ENCODE data around the gene UBE2D2.

UBE2D2 gene

DNA sequence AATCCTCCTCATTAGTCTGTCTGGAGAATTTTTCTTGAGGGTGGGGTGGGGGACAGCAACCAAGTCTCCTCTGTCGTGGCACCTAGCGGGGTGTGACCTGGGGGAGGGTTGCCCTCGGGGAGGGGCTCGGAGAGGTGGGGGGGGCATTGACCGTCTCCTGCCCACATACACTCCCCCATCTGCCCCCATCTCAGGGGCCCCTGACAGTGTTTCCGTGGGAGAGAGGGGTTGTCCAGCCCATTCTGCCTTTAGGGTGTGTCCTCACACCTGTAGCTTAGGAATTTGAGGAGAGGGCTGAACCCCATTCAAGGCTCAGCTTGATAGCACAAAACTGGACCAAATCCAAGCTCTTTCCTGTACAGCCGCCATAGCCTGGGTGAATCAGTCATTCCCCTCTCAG, 81.1 kb downstream of the UBE2D2 start:
- peak overlapping the region; percentile 87 to 98 (median 95) for H3K27ac Mint-ChIP-seq
- H3K4me3 Mint-ChIP-seq: no peak overlapping the region
- no peaks in the 10 kb centered on the region for H3K36me3 Mint-ChIP-seq (ENCODE audit: low read depth)
- peaks cover 21% of the 10 kb centered on the region for H3K27me3 Mint-ChIP-seq (ENCODE audit: low read depth)
- TF ChIP-seq, protein P1, sequence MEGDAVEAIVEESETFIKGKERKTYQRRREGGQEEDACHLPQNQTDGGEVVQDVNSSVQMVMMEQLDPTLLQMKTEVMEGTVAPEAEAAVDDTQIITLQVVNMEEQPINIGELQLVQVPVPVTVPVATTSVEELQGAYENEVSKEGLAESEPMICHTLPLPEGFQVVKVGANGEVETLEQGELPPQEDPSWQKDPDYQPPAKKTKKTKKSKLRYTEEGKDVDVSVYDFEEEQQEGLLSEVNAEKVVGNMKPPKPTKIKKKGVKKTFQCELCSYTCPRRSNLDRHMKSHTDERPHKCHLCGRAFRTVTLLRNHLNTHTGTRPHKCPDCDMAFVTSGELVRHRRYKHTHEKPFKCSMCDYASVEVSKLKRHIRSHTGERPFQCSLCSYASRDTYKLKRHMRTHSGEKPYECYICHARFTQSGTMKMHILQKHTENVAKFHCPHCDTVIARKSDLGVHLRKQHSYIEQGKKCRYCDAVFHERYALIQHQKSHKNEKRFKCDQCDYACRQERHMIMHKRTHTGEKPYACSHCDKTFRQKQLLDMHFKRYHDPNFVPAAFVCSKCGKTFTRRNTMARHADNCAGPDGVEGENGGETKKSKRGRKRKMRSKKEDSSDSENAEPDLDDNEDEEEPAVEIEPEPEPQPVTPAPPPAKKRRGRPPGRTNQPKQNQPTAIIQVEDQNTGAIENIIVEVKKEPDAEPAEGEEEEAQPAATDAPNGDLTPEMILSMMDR (IDR thresholded peaks at IDR 0.05; ENCODE audit: unreplicated experiment in 3 of 3): no peak
- H3K4me1 Mint-ChIP-seq: peaks cover 82% of the 10 kb centered on the region
- H3K9me3 Mint-ChIP-seq: no peaks in the 10 kb centered on the region

DNA sequence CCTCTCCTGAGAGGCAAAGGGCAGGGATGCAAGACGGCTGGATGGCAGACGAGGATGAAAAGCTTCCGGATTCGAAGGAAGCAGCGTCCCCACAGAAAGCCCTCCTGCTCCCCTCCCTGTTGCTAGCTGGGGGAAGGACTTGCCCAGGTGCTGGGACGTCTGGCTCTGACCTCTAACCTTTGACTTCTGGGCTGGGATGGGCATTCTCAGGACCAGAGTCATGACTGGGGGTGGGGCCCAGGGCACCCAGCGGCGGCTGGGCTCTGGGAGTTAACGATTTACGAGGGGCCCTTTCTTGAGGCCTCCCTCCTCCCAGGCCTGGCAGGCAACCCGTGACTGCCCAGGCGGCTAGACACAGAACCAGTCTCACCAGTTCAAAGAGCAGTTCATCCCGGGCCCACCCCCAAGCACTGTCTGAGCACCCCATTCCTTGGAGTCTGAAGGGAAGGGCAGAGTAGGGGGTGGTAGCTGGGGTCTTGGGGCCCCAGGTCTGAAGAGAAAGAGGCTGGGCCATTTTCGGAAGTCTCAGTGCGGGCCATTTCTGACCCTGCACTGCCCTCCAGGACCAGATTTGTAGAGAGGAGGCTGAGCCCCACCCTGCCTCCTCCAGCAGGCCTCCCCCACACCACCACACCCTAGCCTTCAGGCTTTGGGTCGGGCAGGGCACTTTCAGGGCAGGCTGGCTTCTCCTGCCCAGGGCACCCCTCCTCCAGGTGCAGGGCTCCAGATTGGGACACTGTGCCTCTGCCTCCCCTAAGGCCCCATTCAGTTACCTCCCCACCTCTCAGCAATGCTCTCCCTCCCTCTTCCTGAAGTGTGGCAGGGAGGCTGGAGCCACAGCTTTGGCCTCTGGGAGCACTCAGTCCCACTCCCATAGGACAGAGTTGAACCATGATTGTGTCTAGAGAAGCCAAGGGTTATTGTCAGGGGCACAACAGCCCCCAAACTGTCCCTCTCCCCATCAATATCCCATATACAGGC, 82.0 kb downstream of the UBE2D2 start:
- Mint-ChIP-seq H3K9me3 (no peaks in the 10 kb centered on the region), H3K27ac (peak overlapping the region; percentile 87 to 98 (median 95)), H3K4me1 (peaks cover 81% of the 10 kb centered on the region), H3K27me3 (ENCODE audit: low read depth) (peaks cover 25% of the 10 kb centered on the region), H3K36me3 (ENCODE audit: low read depth) (no peaks in the 10 kb centered on the region), H3K4me3 (peak overlapping the region in 2 of 3 experiments; percentile 53 to 64)
- TF ChIP-seq, protein P1 (IDR thresholded peaks at IDR 0.05; ENCODE audit: unreplicated experiment in 3 of 3): no peak

DNA sequence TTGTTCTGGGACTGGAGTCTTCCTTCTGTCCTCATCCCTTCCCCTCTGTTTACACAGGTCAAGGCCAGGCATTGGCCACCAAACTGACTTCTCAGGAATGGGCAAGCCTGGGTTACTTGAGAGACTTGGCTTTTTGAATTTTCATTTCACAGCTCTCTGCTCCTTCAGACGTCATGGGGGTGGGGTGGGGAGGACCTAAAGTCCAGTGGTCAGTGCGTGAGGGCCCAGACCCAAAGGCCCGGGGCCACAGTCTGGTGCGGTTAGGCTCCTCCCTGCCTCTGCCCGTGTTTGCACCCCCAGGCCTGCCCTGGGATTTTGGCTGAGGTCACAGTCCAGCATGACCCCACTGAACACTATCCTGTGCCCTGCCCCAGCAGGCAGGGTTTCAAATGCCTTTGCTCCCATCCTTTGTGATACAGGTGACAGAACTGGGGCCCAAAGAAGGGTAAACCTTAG, 82.9 kb downstream of the UBE2D2 start:
- Mint-ChIP-seq H3K36me3 (ENCODE audit: low read depth) (no peaks in the 10 kb centered on the region), H3K27me3 (ENCODE audit: low read depth) (peaks cover 25% of the 10 kb centered on the region), H3K4me1 (peaks cover 73% of the 10 kb centered on the region), H3K9me3 (no peaks in the 10 kb centered on the region), H3K27ac (peak overlapping the region; percentile 87 to 98 (median 95)), H3K4me3 (peak overlapping the region in 2 of 3 experiments; percentile 53 to 64)
- TF ChIP-seq, protein P1 (IDR thresholded peaks at IDR 0.05; ENCODE audit: unreplicated experiment in 3 of 3): no peak

DNA sequence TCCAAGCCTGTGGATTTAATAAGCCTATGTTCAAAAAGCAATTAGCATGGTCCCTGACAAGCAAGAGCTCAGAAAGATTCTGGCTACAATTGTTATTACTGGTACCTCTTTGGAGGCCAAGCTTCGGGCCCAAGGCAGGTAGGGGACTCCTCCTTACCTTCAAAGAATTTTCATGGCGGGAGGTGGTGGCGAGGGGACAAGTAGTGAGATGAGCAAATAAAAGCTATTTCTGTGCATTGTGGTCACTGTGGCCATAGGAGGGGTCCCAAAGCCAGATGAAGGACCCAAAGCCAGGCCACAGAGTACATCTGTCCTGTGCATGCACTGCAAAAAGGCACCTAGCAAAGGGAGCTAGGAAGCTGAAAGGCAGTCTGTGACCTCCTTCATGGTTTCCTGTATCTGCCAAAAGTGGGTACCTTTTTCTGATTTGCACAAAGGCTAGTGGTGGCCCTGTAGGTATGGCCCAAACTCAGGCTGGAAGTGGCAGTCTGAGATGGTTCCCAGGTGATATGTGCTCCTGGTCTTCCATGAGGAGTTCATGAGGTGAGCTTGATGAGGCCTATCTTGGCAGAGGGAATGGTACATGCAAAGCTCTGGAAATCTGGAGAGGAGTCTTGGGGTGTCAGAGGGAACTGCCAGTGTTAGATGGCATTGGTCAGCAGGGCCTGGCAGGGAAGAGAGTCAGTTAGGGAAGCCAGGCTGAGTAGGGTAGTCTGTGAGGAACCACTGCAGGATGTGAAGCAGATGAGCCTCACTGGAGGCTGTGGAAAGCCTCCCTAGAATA, 83.7 kb downstream of the UBE2D2 start:
- TF ChIP-seq, protein P1 (IDR thresholded peaks at IDR 0.05; ENCODE audit: unreplicated experiment in 3 of 3): no peak
- Mint-ChIP-seq H3K9me3 (no peaks in the 10 kb centered on the region), H3K4me3 (peak overlapping the region; percentile 40 to 77 (median 57)), H3K4me1 (peaks cover 65% of the 10 kb centered on the region), H3K27me3 (ENCODE audit: low read depth) (peaks cover 25% of the 10 kb centered on the region), H3K27ac (peak overlapping the region; percentile 87 to 98 (median 95)), H3K36me3 (ENCODE audit: low read depth) (peaks cover 3% of the 10 kb centered on the region)

DNA sequence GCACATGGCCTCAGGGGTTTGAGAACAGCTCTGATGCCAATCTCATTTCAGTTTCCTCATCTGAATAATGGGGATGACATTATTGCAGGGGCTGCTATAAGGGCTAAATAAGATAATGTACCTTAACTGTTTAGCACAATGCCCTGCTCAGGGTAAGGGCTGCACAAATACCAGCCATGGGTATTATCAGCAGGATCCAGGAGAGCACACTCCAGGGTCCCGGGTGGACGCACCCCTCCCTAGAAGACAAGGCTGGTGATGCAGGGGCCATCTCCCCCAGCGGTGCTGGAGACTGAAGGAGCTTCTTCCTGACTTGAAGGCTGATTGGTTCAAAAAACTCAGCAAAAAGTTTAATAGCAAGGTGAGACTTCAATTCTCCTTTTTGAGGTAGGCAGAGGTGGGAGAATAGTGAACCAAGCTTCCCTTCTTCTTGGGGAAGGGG, 84.3 kb downstream of the UBE2D2 start:
- Mint-ChIP-seq H3K36me3 (ENCODE audit: low read depth) (peaks cover 4% of the 10 kb centered on the region), H3K4me1 (peaks cover 58% of the 10 kb centered on the region), H3K27ac (peak overlapping the region; percentile 87 to 98 (median 95)), H3K27me3 (ENCODE audit: low read depth) (peaks cover 23% of the 10 kb centered on the region), H3K4me3 (peak overlapping the region; percentile 32 to 77 (median 62)), H3K9me3 (no peaks in the 10 kb centered on the region)
- TF ChIP-seq, protein P1 (IDR thresholded peaks at IDR 0.05; ENCODE audit: unreplicated experiment in 3 of 3): no peak
